Central memory CD8-positive, alpha-beta T cell (primary cell): ENCODE measurements around the gene NAALADL2.

ENCODE experiments used
- ATAC-seq: fragments of 150-1000 bp; cut with Tn5 transposase; replicated peaks from 2 replicates; pipeline ENCODE4 v1.10.0; 2022; ENCODE audit warnings: mild to moderate bottlenecking, moderate FRiP score, moderate number of reproducible peaks; ENCODE audit not compliant: poor library complexity, severe bottlenecking; ENCODE audit errors: extremely low read depth
- DNase-seq, 2 donors: peaks; one replicate each; pipeline ENCODE4 v3.0.0; 2021; ENCODE audit warnings: low spot score in 2 of 2
- H3K27ac Mint-ChIP-seq: one replicate; pipeline ENCODE4 v1.8.0; 2022; ENCODE audit warnings: low read depth, mild to moderate bottlenecking, moderate library complexity, mixed read lengths
- H3K27me3 Mint-ChIP-seq: one replicate; pipeline ENCODE4 v1.8.0; 2022; ENCODE audit warnings: mixed read lengths
- H3K36me3 Mint-ChIP-seq: one replicate; pipeline ENCODE4 v1.8.0; 2022; ENCODE audit warnings: mild to moderate bottlenecking, moderate library complexity, mixed read lengths; ENCODE audit not compliant: insufficient read depth
- H3K4me1 Mint-ChIP-seq: one replicate; pipeline ENCODE4 v1.8.0; 2022; ENCODE audit warnings: mixed read lengths
- H3K4me3 Mint-ChIP-seq: one replicate; pipeline ENCODE4 v1.8.0; 2022; ENCODE audit warnings: mild to moderate bottlenecking, moderate library complexity, mixed read lengths
- H3K9me3 Mint-ChIP-seq: one replicate; pipeline ENCODE4 v1.8.0; 2022; ENCODE audit warnings: mixed read lengths

NAALADL2 gene

DNA sequence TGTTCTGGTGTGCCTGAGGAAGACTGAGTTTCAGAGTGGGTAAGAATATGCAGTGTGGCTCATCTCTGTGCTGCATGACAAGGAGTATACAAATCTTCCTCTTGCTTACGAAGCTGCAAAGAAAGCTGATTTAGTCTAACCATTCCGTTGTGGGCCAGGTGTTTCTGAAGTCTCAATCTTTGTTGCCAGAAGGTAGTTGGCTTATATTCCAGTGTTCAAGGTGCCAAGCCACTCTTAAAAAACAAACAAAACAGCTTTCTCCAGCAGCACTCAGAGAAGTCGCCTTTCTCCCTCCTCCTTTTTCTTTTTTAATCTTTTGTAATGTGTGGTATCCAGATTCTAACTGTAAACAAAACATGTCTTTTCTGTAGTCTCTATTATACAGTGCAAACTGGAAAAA, 872.4 kb downstream of the NAALADL2 start:
- no peak overlapping the region for H3K27ac Mint-ChIP-seq
- ATAC-seq (no peak), DNase-seq (no peak)
- H3K36me3 Mint-ChIP-seq: no peaks in the 10 kb centered on the region
- peaks cover 33% of the 10 kb centered on the region for H3K9me3 Mint-ChIP-seq
- H3K27me3 Mint-ChIP-seq: no peaks in the 10 kb centered on the region
- no peaks in the 10 kb centered on the region for H3K4me1 Mint-ChIP-seq
- H3K4me3 Mint-ChIP-seq: no peak overlapping the region

DNA sequence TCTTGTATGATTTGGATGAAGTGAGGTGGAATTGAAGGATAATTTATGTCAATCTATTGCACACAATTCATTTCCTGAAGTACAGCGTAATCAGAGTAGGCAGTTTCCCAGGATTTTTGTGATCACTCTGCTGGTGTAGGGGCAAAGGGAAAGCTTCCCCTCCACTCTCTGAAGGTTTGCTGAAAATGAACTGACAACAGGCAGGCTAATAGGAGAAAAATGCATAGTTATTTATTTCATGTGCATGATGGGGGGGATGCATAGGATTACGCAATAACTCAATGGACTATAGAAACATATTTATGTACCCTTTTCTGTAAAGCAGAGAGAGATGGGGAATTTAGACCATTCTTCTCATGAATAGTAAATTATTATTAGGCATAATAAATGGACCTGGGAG, 872.9 kb downstream of the NAALADL2 start:
- Mint-ChIP-seq H3K27ac (no peak overlapping the region), H3K4me3 (no peak overlapping the region), H3K9me3 (peaks cover 33% of the 10 kb centered on the region), H3K4me1 (no peaks in the 10 kb centered on the region), H3K27me3 (no peaks in the 10 kb centered on the region), H3K36me3 (no peaks in the 10 kb centered on the region)
- no peak for DNase-seq
- no peak for ATAC-seq

DNA sequence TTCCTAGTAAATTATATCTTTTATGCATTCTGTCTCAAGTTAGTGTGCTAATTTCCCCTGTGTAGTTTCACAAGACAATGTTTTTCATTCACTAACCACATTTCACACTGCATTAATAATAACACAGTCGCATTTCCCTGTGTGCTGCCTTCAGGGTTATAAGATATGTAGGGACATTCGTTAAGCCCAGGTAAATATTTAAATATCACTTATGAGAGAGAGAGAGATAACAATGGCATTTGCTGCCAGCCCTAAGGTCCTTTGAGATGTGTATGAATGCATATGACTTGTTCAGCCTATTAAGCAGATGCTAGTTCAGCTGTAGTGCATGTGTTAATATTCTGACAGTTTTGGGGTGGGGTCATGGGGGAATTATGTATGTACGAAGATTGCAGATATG, 876.7 kb downstream of the NAALADL2 start:
- Mint-ChIP-seq H3K9me3 (peaks cover 40% of the 10 kb centered on the region), H3K4me3 (no peak overlapping the region), H3K4me1 (no peaks in the 10 kb centered on the region), H3K27ac (no peak overlapping the region), H3K36me3 (no peaks in the 10 kb centered on the region), H3K27me3 (no peaks in the 10 kb centered on the region)
- DNase-seq (no peak), ATAC-seq (no peak)

DNA sequence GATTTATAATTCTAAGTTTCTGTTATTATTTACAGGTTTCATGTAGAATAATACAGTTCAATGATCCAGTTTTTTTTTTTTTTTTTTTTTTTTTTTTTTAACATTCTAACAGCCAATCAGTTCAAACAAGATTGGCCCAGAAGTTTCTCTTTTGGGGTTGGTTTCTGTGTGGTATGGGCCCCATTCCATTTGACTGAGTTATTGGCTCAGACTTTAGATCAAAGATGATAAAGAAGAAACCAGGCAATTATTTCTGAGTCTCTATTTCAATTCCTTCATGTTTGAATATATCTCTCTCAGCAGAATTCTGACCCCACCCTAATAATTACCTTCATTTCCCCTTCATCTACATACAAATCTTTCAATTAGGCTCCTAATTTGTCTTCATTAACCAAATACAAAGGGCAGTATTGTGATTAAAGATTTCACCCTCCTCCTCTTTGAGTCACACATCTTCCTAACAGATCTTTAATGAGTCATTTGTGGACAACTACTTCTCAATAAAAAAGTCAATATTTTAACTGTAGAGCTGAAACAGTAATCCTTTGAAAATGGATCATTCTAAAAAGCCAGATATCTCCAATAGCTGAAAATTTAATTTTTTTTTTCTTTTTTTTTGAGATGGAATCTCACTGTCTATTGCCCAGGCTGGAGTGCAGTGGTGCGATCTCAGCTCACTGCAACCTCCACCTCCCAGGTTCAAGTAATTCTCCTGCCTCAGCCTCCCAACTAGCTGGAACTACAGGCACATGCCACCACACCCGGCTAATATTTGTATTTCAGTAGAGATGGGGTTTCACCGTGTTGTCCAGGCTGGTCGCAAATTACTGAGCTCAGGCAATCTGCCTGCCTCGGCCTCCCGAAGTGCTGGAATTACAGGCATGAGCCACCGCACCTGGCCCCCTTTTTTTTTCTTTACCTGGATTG, 878.8 kb downstream of the NAALADL2 start:
- H3K4me1 Mint-ChIP-seq: no peaks in the 10 kb centered on the region
- ATAC-seq (no peak), DNase-seq (no peak)

DNA sequence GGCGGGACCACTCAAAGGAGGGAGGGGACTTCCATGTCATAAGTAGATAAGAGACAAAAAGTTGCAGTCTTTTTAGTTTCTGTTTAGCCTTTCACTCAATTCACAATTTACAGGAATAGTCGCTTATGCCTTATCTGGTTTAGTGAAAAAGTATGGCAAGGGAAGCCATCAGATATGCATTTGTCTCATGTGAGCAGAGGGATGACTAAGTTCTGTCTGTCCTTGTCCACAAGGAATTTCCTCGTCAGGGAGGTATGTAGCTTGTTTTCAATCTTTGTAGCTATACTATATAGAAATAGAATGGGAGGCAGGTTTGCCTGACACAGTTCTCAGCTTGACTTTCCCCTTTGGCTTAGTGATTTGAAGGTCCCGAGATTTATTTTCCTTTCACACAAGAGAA, 882.8 kb downstream of the NAALADL2 start:
- peaks cover 21% of the 10 kb centered on the region for H3K9me3 Mint-ChIP-seq
- DNase-seq: no peak
- no peaks in the 10 kb centered on the region for H3K4me1 Mint-ChIP-seq
- H3K36me3 Mint-ChIP-seq: no peaks in the 10 kb centered on the region
- no peak overlapping the region for H3K4me3 Mint-ChIP-seq
- H3K27me3 Mint-ChIP-seq: no peaks in the 10 kb centered on the region
- ATAC-seq: no peak
- H3K27ac Mint-ChIP-seq: no peak overlapping the region

More for the DNA sequence above, 878.8 kb downstream of the NAALADL2 start:
- peaks cover 33% of the 10 kb centered on the region for H3K9me3 Mint-ChIP-seq
- no peak overlapping the region for H3K4me3 Mint-ChIP-seq
- H3K36me3 Mint-ChIP-seq: no peaks in the 10 kb centered on the region
- no peaks in the 10 kb centered on the region for H3K27me3 Mint-ChIP-seq
- no peak overlapping the region for H3K27ac Mint-ChIP-seq

DNA sequence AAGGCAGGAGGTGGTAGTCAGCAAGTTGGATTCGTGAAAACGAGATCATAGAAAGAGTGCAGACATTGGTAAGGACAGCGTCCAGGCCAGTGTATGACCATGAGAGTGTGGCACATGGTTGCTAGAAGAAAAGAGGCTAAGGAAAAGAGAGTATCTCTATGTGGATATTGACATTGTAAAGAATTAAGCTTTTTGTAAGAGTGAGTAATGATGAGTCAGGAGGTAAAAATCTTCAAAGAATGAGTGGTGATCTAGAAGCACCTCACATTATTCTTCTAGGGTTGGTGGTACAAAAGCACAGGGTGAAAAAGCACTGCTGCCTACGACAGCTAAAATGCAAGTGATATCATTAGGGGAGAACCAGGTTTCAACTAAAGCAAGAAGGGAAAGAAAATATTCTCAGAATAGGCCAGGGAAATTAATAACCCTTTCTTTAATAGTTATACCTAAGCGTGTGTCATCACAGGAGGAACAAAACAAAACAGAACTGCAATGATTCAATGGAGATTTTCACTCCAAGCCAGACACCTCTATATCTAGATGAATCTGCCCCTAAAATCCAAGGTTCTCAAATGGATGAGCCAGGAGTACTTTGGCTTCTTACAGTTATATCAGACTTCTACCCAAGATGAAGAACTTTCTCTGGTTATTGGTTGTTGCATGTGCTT, 884.7 kb downstream of the NAALADL2 start:
- no peaks in the 10 kb centered on the region for H3K36me3 Mint-ChIP-seq
- H3K4me3 Mint-ChIP-seq: no peak overlapping the region
- no peaks in the 10 kb centered on the region for H3K4me1 Mint-ChIP-seq
- peaks cover 20% of the 10 kb centered on the region for H3K9me3 Mint-ChIP-seq
- no peak overlapping the region for H3K27ac Mint-ChIP-seq
- DNase-seq (no peak), ATAC-seq (no peak)
- H3K27me3 Mint-ChIP-seq: no peaks in the 10 kb centered on the region

DNA sequence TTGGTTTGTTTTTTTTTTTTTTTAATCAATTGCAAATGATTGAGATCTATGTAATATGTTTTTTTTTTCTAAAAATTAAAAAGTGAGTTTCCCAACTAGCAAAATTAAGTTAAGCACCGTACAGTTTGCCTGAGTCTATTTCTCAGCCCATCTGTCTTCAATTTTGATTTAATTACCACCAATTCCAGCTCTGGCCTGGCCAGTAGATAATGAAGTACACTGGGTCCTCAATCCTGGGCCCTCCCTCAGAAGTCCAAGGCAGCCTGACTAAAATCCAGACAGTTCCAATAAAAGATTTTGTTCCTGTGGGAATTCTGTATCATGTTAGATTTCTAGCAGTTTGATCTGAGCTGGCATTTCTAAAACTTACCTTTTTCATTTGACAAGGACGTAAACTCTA, 887.2 kb downstream of the NAALADL2 start:
- no peaks in the 10 kb centered on the region for H3K27me3 Mint-ChIP-seq
- H3K27ac Mint-ChIP-seq: no peak overlapping the region
- ATAC-seq: no peak
- DNase-seq: no peak
- H3K36me3 Mint-ChIP-seq: no peaks in the 10 kb centered on the region
- no peak overlapping the region for H3K4me3 Mint-ChIP-seq
- H3K4me1 Mint-ChIP-seq: no peaks in the 10 kb centered on the region
- peaks cover 11% of the 10 kb centered on the region for H3K9me3 Mint-ChIP-seq

DNA sequence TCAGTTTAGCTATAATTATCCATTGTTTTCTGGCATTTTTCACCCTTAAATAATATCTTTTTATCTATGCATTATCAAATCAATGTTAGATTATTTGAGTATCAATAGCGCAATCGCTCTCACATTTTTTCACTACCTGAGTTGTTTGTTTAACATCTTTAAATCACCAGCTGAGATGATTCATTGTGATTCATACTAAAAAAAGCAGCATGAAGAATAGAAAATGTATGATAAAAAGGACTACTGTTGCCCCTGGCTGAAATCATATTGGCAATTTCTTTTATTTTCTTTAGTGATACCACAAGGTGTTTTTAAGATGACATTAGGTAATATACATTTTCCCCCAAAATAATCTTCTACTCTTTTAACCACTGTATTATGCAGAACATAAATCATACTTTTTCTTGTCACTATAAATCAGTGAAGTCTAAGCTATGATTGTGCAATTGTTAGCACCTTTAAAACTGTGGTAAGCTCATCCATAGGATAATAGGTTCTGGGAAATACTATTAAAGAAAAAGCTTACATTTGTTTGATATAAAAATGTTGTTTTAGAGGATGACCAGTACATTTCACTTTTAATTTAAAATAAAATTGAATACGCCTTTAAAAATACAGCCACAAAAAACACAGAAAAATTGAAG, 889.1 kb downstream of the NAALADL2 start:
- H3K9me3 Mint-ChIP-seq: peaks cover 10% of the 10 kb centered on the region

DNA sequence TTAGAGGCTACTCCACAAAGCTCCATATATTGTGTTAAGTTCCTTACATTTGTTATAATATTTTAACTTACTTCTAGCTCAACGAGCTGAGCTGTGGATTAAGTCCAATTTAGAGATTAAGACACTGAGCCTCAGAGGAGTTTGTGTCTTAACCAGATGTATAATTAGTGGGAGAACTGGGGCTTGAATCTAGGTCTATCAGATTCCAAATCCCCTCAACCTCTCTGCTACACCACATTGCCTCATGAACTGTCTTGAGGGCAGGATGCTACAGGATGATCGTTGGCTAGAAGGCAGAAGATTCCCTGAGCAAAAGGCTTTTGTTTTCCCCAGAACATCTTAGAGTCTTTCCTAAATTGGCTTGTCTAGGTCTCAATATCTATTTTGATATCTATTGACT, 890.8 kb downstream of the NAALADL2 start:
- Mint-ChIP-seq H3K27ac (no peak overlapping the region), H3K27me3 (no peaks in the 10 kb centered on the region), H3K36me3 (no peaks in the 10 kb centered on the region), H3K4me3 (no peak overlapping the region), H3K4me1 (no peaks in the 10 kb centered on the region), H3K9me3 (peaks cover 5% of the 10 kb centered on the region)
- no peak for ATAC-seq
- DNase-seq: no peak

More for the DNA sequence above, 889.1 kb downstream of the NAALADL2 start:
- Mint-ChIP-seq H3K27me3 (no peaks in the 10 kb centered on the region), H3K4me1 (no peaks in the 10 kb centered on the region), H3K4me3 (no peak overlapping the region), H3K36me3 (no peaks in the 10 kb centered on the region), H3K27ac (no peak overlapping the region)
- DNase-seq: no peak
- no peak for ATAC-seq

DNA sequence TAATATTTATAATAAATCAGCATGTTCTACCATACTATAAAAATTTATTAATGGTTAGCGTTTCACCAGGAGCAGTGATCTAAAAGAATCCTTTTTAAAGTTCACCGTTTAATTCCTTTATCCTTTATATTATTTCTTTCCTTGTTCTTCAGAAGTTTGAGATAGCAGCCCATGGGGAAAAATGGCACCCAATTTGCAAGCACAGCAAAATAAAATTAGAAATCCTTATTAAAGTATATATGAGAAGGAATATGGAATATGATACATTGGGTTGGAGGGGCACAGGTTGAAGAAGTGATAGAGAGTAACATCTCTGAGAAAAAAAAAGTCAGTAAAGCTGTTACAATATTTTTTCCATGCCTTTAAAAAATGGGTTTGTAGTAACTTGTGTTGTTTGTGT, 892.0 kb downstream of the NAALADL2 start:
- peaks cover 5% of the 10 kb centered on the region for H3K9me3 Mint-ChIP-seq
- no peak overlapping the region for H3K27ac Mint-ChIP-seq
- H3K4me3 Mint-ChIP-seq: no peak overlapping the region
- H3K36me3 Mint-ChIP-seq: no peaks in the 10 kb centered on the region
- no peaks in the 10 kb centered on the region for H3K27me3 Mint-ChIP-seq
- DNase-seq: no peak
- H3K4me1 Mint-ChIP-seq: no peaks in the 10 kb centered on the region
- no peak for ATAC-seq

DNA sequence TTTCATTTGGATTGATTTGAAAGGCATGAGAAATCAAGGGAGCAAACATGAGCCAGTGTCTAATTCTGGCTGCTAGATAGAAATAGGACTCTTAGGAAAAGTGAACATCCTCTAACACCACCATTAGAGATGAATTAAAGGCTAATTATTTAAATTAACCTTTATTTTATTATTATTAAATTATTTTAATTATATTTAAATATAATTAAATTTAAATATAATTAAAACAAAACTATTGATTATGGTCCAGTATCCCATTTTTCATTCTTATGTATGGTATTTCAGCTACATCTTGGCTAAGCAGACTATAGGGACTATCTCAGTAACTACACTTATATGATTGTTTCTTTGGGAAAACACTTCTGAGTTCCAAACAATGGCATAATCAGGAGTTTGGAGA, 904.8 kb downstream of the NAALADL2 start:
- DNase-seq (no peak), ATAC-seq (no peak)
- Mint-ChIP-seq H3K27me3 (no peaks in the 10 kb centered on the region), H3K27ac (no peak overlapping the region), H3K9me3 (peaks cover 15% of the 10 kb centered on the region), H3K36me3 (no peaks in the 10 kb centered on the region), H3K4me1 (no peaks in the 10 kb centered on the region), H3K4me3 (no peak overlapping the region)

DNA sequence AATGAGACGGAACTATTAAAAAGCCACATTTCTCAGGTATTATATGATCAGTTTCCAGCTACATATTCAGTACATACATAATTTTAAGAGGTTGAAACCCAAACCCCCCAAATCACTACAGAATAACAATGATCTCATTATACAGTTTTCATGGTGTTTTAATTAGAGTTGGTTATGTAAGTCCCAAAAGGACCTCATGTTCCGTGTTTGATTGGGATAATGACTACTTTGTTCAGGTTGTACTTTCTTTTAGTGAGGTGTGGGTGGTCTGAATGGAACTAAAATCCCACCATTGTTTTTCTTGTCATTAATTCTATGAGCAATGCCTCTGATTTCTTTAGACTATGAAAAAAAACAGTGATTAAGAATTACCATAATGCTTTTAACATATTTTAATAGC, 905.6 kb downstream of the NAALADL2 start:
- ATAC-seq: no peak
- no peaks in the 10 kb centered on the region for H3K4me1 Mint-ChIP-seq
- H3K27me3 Mint-ChIP-seq: no peaks in the 10 kb centered on the region
- DNase-seq: no peak
- H3K36me3 Mint-ChIP-seq: no peaks in the 10 kb centered on the region
- no peak overlapping the region for H3K27ac Mint-ChIP-seq
- H3K4me3 Mint-ChIP-seq: no peak overlapping the region
- peaks cover 19% of the 10 kb centered on the region for H3K9me3 Mint-ChIP-seq

DNA sequence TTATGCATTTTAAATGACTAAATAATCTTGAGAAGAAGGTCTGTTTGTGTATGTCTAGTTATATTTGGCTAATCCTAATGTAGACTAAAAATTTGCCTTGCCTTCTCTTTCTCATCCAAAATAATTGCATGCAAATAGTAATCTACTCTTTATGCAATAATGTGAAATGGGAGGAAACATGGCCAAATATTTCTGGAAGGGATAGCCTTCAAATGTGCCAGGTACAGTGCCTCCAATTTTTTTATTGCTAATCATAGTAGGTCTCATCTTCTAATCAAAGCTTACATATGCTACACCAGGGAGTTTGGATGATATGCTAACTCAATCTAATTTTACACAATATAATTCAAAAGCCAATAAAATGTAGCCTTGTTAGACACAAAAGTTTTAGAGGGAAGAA, 911.3 kb downstream of the NAALADL2 start:
- H3K27ac Mint-ChIP-seq: no peak overlapping the region
- no peak for DNase-seq
- peaks cover 9% of the 10 kb centered on the region for H3K9me3 Mint-ChIP-seq
- H3K4me3 Mint-ChIP-seq: no peak overlapping the region
- no peaks in the 10 kb centered on the region for H3K27me3 Mint-ChIP-seq
- no peaks in the 10 kb centered on the region for H3K4me1 Mint-ChIP-seq
- H3K36me3 Mint-ChIP-seq: no peaks in the 10 kb centered on the region
- ATAC-seq: no peak
